WTC11 (cell line): Measurements from ENCODE around the gene ELFN1. TPM values are rescaled to one million over a fixed set of nuclear protein-coding genes. Genes with fewer than 3 reads are reported as not detected.

ENCODE experiments used
- ATAC-seq: fragments of 200-7000 bp; cut with Tn5 transposase; 2 replicates; pipeline ENCODE4 v1.10.0; 2021; ENCODE audit warnings: mild to moderate bottlenecking, moderate library complexity
- CTCF ChIA-PET: fragments of 300-600 bp; sonication (Branson Sonifier 250); formaldehyde crosslinking; loops from one replicate; lab custom pipeline; 2021; ENCODE audit warnings: antibody characterized with exemption; lab: Charles Lee
- POLR2A ChIA-PET: fragments of 350-600 bp; sonication (Branson Sonifier 250); formaldehyde crosslinking; loops from one replicate; lab custom pipeline; 2021; ENCODE audit warnings: antibody characterized with exemption; lab: Charles Lee
- DNase-seq: peaks from one replicate; pipeline ENCODE4 v3.0.0; 2021; ENCODE audit warnings: low spot score
- H3K27ac Mint-ChIP-seq: 2 replicates; pipeline ENCODE4 v1.8.0; 2021; ENCODE audit warnings: mixed read lengths
- H3K27me3 Mint-ChIP-seq: 2 replicates; pipeline ENCODE4 v1.8.0; 2021; ENCODE audit warnings: low read depth, mild to moderate bottlenecking, moderate library complexity, mixed read lengths
- H3K36me3 Mint-ChIP-seq: 2 replicates; pipeline ENCODE4 v1.8.0; 2021; ENCODE audit warnings: mixed read lengths
- H3K4me1 Mint-ChIP-seq: 2 replicates; pipeline ENCODE4 v1.8.0; 2022; ENCODE audit warnings: mixed read lengths
- H3K4me3 Mint-ChIP-seq: 2 replicates; pipeline ENCODE4 v1.8.0; 2021; ENCODE audit warnings: mild to moderate bottlenecking, moderate library complexity, mixed read lengths
- H3K9me3 Mint-ChIP-seq: 2 replicates; pipeline ENCODE4 v1.8.0; 2021; ENCODE audit warnings: mixed read lengths
- ELF4 ChIP-seq: sonication (generic); formaldehyde crosslinking; IDR thresholded peaks from 2 replicates; pipeline ENCODE4 v1.8.1; 2022; ENCODE audit warnings: low read depth, mild to moderate bottlenecking, moderate library complexity, missing genetic modification reagents
- ETV6 ChIP-seq: sonication (generic); formaldehyde crosslinking; IDR thresholded peaks from 2 replicates; pipeline ENCODE4 v1.8.1; 2022; ENCODE audit warnings: mild to moderate bottlenecking, missing genetic modification reagents
- GTF2I ChIP-seq: fragments of 250-450 bp; sonication (Bioruptor Pico); conservative IDR thresholded peaks from 2 replicates; pipeline ENCODE4 v1.4.0; 2021; ENCODE audit warnings: mild to moderate bottlenecking
- JAZF1 ChIP-seq: fragments of 250-450 bp; sonication (Bioruptor Pico); IDR thresholded peaks from 2 replicates; pipeline ENCODE4 v1.9.0; 2021; ENCODE audit warnings: moderate library complexity, mild to moderate bottlenecking, inconsistent platforms
- NFYB ChIP-seq: sonication (generic); formaldehyde crosslinking; conservative IDR thresholded peaks from 2 replicates; pipeline ENCODE4 v1.8.0; 2022; ENCODE audit warnings: low read depth, missing genetic modification reagents
- ZBTB21 ChIP-seq: sonication (generic); formaldehyde crosslinking; IDR thresholded peaks from 2 replicates; pipeline ENCODE4 v1.8.1; 2023; ENCODE audit warnings: mild to moderate bottlenecking, missing genetic modification reagents, borderline replicate concordance
- ZNF232 ChIP-seq: sonication (generic); formaldehyde crosslinking; IDR thresholded peaks from 2 replicates; pipeline ENCODE4 v1.8.0; 2022; ENCODE audit warnings: mild to moderate bottlenecking, missing genetic modification reagents
- ZNF263 ChIP-seq: sonication (generic); formaldehyde crosslinking; IDR thresholded peaks from 2 replicates; pipeline ENCODE4 v1.8.1; 2022; ENCODE audit warnings: low read depth, mild to moderate bottlenecking, moderate library complexity, missing genetic modification reagents
- total RNA-seq: library from RNA; stranded (reverse); gene quantifications from 3 replicates; pipeline ENCODE4 v1.2.3, GENCODE V29; 2021
- TF ChIP-seq, protein P1 (sequence below): fragments of 250-450 bp; sonication (Bioruptor Pico); IDR thresholded peaks from 2 replicates; pipeline ENCODE4 v1.8.0; 2021; ENCODE audit warnings: mild to moderate bottlenecking
- TF ChIP-seq, protein P2 (sequence below): sonication (generic); formaldehyde crosslinking; IDR thresholded peaks from 2 replicates; pipeline ENCODE4 v1.8.0; 2022; ENCODE audit warnings: mild to moderate bottlenecking, missing genetic modification reagents
- TF ChIP-seq, protein P3 (sequence below): fragments of 250-450 bp; sonication (Bioruptor Pico); IDR thresholded peaks from 2 replicates; pipeline ENCODE4 v1.9.0; 2021; ENCODE audit warnings: mild to moderate bottlenecking
- TF ChIP-seq, protein P4 (sequence below): sonication (generic); formaldehyde crosslinking; IDR thresholded peaks from 2 replicates; pipeline ENCODE4 v1.8.1; 2023; ENCODE audit warnings: mild to moderate bottlenecking, missing genetic modification reagents, moderate library complexity
- TF ChIP-seq, protein P5 (sequence below): sonication (generic); formaldehyde crosslinking; IDR thresholded peaks from 2 replicates; pipeline ENCODE4 v1.8.0; 2022; ENCODE audit warnings: mild to moderate bottlenecking, missing genetic modification reagents
- TF ChIP-seq, protein P6 (sequence below): fragments of 250-450 bp; sonication (Bioruptor Pico); IDR thresholded peaks from 2 replicates; pipeline ENCODE4 v1.9.0; 2021; ENCODE audit warnings: mild to moderate bottlenecking, borderline replicate concordance
- TF ChIP-seq, protein P7 (sequence below): sonication (generic); formaldehyde crosslinking; IDR thresholded peaks from 2 replicates; pipeline ENCODE4 v1.8.1; 2022; ENCODE audit warnings: missing genetic modification reagents, borderline replicate concordance

The ELFN1 gene
- total RNA-seq, 1 experiment from 2014 or later: 4.6 TPM

DNA sequence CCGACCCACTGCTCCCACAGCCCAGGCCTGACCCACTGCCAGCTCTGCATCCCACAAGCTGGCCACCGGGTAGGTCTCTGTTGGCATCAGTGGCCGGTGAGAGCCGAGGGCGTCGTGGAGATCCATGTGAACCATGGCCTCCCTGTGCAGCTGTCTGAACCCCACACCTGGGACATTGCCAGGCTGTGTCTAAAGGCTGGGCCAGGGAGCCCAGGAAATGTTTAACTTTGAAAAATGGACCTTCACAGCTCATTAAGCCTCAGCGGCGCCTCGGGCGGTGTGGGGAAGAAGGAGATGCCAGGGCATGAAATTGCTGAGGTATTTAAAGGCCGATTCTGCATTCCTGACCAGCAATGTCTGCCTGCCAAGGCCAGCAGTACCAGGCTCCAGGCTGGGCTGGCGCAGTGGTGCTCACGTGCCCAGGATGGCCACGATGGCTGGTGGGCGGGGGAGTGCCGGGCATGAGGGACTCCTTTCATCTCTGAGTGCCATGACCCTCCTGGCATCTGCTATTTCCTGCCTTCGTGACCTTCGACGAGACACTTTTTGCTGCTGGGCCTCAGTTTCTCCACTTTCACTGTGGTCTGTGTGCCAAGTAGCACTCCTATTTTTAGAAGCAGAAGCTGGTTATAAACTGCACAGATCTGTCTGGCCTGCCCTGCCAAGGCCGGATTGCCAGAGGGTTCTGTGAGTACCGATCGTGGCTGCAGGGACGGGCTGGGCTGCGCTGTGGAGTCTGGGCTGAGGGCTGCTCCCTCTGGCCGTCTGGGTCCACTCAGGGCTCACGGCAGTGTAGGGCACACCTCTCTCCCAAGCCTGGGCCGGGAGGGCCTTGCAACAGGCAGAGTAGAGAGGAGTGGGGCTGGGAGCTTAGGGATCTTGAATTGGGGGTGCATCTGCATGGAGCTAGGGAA lies 21.8 kb downstream of the ELFN1 start:
- no peak for ATAC-seq
- Mint-ChIP-seq H3K36me3 (peaks cover 4% of the 10 kb centered on the region; the same call in 1 of the 2 replicates), H3K27me3 (no peaks in the 10 kb centered on the region; the same call in 1 of the 2 replicates), H3K4me1 (peaks cover 8% of the 10 kb centered on the region), H3K4me3 (no peak overlapping the region), H3K9me3 (peaks cover 11% of the 10 kb centered on the region), H3K27ac (no peak overlapping the region)
- TF ChIP-seq ELF4 (CRISPR knock-in tag) (no peak), GTF2I (CRISPR knock-in tag) (no peak), NFYB (no peak)
- TF ChIP-seq, protein P1, sequence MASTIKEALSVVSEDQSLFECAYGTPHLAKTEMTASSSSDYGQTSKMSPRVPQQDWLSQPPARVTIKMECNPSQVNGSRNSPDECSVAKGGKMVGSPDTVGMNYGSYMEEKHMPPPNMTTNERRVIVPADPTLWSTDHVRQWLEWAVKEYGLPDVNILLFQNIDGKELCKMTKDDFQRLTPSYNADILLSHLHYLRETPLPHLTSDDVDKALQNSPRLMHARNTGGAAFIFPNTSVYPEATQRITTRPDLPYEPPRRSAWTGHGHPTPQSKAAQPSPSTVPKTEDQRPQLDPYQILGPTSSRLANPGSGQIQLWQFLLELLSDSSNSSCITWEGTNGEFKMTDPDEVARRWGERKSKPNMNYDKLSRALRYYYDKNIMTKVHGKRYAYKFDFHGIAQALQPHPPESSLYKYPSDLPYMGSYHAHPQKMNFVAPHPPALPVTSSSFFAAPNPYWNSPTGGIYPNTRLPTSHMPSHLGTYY (CRISPR knock-in tag): no peak
- peak; percentile 9 for DNase-seq
- POLR2A ChIA-PET: no interaction called here
- CTCF ChIA-PET: interaction anchor here (1.1 to 1.9 kb wide), 2 partner anchors 16 to 28 kb away, joined by 3 to 6 read pairs; no protein-coding TSS in a partner anchor

DNA sequence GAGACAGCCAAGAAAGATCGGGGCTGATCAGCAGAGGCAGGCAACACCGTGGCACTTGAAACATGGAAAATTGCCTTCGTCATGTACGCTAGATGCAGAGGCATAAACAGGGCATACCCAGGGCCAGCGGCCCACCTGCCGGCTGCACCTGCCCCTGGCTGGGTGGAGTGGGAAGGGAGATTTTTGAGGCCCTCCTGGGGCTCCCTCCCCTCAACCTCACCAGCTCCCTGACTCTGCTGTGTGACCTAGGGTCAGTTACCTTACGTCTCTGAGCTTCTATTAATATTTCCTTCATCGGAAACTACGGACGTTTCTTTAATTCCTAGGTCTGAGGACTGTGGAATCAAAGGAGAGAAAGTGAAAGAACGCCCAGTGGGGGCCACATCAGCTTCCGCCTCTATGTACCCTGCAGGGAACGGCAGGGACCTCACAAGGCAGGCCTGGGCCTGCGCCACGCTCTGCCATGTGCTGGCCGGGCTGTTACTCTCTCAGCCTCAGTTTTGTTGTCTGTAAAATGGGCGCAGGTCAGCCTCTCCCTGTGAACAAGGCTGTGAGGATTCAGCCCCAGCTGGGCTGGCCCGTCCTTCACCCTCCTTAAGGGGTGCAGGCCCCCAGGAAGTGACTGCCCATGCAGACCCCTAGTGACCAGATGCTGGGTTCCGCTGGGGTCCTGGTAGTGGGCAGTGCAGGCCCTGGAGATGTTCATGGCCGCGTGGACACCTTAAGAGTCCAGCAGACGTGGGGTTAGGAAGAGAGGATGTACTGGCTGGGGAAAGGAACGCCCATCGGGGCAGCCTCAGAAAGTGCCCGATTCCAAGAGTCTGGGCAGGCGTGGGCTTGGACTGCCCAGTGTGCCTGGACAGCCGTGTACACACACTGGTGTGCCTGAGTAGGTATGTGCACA lies 22.7 kb downstream of the ELFN1 start:
- ChIA-PET CTCF (interaction anchor here (1.1 to 1.9 kb wide), 2 partner anchors 15 to 29 kb away, joined by 3 to 6 read pairs; no protein-coding TSS in a partner anchor), POLR2A (no interaction called here)
- Mint-ChIP-seq H3K27me3 (no peaks in the 10 kb centered on the region; the same call in 1 of the 2 replicates), H3K36me3 (peaks cover 4% of the 10 kb centered on the region; the same call in 1 of the 2 replicates), H3K4me3 (no peak overlapping the region), H3K27ac (0 out of 2 replicates have a peak overlapping the region, but pooled peaks have one; percentile 15), H3K9me3 (peaks cover 11% of the 10 kb centered on the region), H3K4me1 (peaks cover 12% of the 10 kb centered on the region)
- no peak for ATAC-seq
- TF ChIP-seq GTF2I (CRISPR knock-in tag): 0 out of 2 replicates have a peak, but pooled peaks have one; percentile 34
- TF ChIP-seq, protein P2, sequence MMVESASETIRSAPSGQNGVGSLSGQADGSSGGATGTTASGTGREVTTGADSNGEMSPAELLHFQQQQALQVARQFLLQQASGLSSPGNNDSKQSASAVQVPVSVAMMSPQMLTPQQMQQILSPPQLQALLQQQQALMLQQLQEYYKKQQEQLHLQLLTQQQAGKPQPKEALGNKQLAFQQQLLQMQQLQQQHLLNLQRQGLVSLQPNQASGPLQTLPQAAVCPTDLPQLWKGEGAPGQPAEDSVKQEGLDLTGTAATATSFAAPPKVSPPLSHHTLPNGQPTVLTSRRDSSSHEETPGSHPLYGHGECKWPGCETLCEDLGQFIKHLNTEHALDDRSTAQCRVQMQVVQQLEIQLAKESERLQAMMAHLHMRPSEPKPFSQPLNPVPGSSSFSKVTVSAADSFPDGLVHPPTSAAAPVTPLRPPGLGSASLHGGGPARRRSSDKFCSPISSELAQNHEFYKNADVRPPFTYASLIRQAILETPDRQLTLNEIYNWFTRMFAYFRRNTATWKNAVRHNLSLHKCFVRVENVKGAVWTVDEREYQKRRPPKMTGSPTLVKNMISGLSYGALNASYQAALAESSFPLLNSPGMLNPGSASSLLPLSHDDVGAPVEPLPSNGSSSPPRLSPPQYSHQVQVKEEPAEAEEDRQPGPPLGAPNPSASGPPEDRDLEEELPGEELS: no peak
- DNase-seq: no peak

DNA sequence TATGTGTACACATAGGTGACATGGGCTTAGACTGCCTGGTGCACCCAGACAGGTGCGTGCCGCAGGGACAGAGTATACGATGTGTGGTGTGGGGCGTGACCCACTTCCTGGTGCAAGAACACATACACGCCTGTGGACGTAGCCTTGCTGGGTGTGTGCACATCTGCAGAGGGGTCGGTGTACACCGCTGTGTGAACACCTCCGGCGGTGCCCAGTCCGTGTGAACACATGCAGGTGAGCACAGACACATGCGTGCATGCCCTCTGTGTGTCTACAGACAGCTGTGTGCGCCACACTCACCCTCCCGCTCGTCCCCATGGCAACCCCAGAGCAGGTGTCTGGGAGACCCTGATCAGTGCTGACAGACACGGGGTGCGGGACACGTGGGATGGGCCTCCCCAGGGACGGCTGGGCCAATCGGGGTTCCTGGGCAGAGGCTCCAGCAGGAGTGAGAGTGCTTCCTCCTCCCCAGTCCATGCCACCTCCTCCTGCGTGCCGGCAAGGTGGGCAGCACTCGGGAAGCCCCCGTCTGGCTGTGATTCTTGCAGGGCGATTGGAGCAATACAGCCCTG lies 23.4 kb downstream of the ELFN1 start:
- ATAC-seq (no peak), DNase-seq (peak; percentile 20)
- Mint-ChIP-seq H3K27me3 (no peaks in the 10 kb centered on the region; the same call in 1 of the 2 replicates), H3K4me1 (peaks cover 18% of the 10 kb centered on the region), H3K27ac (0 out of 2 replicates have a peak overlapping the region, but pooled peaks have one; percentile 15), H3K36me3 (peaks cover 3% of the 10 kb centered on the region; the same call in 1 of the 2 replicates), H3K9me3 (peaks cover 7% of the 10 kb centered on the region), H3K4me3 (no peak overlapping the region)
- POLR2A ChIA-PET: no interaction called here
- CTCF ChIA-PET: interaction anchor here (1.9 kb wide), 1 partner anchor 29 kb away, joined by 6 read pairs; no protein-coding TSS in a partner anchor
- no peak for TF ChIP-seq ZBTB21 (CRISPR knock-in tag)
- TF ChIP-seq, protein P3, sequence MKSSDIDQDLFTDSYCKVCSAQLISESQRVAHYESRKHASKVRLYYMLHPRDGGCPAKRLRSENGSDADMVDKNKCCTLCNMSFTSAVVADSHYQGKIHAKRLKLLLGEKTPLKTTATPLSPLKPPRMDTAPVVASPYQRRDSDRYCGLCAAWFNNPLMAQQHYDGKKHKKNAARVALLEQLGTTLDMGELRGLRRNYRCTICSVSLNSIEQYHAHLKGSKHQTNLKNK (CRISPR knock-in tag): no peak
- TF ChIP-seq, protein P4, sequence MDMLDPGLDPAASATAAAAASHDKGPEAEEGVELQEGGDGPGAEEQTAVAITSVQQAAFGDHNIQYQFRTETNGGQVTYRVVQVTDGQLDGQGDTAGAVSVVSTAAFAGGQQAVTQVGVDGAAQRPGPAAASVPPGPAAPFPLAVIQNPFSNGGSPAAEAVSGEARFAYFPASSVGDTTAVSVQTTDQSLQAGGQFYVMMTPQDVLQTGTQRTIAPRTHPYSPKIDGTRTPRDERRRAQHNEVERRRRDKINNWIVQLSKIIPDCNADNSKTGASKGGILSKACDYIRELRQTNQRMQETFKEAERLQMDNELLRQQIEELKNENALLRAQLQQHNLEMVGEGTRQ: no peak
- TF ChIP-seq, protein P5, sequence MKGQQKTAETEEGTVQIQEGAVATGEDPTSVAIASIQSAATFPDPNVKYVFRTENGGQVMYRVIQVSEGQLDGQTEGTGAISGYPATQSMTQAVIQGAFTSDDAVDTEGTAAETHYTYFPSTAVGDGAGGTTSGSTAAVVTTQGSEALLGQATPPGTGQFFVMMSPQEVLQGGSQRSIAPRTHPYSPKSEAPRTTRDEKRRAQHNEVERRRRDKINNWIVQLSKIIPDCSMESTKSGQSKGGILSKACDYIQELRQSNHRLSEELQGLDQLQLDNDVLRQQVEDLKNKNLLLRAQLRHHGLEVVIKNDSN (CRISPR knock-in tag): no peak
- TF ChIP-seq, protein P6, sequence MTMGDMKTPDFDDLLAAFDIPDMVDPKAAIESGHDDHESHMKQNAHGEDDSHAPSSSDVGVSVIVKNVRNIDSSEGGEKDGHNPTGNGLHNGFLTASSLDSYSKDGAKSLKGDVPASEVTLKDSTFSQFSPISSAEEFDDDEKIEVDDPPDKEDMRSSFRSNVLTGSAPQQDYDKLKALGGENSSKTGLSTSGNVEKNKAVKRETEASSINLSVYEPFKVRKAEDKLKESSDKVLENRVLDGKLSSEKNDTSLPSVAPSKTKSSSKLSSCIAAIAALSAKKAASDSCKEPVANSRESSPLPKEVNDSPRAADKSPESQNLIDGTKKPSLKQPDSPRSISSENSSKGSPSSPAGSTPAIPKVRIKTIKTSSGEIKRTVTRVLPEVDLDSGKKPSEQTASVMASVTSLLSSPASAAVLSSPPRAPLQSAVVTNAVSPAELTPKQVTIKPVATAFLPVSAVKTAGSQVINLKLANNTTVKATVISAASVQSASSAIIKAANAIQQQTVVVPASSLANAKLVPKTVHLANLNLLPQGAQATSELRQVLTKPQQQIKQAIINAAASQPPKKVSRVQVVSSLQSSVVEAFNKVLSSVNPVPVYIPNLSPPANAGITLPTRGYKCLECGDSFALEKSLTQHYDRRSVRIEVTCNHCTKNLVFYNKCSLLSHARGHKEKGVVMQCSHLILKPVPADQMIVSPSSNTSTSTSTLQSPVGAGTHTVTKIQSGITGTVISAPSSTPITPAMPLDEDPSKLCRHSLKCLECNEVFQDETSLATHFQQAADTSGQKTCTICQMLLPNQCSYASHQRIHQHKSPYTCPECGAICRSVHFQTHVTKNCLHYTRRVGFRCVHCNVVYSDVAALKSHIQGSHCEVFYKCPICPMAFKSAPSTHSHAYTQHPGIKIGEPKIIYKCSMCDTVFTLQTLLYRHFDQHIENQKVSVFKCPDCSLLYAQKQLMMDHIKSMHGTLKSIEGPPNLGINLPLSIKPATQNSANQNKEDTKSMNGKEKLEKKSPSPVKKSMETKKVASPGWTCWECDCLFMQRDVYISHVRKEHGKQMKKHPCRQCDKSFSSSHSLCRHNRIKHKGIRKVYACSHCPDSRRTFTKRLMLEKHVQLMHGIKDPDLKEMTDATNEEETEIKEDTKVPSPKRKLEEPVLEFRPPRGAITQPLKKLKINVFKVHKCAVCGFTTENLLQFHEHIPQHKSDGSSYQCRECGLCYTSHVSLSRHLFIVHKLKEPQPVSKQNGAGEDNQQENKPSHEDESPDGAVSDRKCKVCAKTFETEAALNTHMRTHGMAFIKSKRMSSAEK: no peak
- no peak for TF ChIP-seq ZNF232 (CRISPR knock-in tag)
- TF ChIP-seq, protein P7, sequence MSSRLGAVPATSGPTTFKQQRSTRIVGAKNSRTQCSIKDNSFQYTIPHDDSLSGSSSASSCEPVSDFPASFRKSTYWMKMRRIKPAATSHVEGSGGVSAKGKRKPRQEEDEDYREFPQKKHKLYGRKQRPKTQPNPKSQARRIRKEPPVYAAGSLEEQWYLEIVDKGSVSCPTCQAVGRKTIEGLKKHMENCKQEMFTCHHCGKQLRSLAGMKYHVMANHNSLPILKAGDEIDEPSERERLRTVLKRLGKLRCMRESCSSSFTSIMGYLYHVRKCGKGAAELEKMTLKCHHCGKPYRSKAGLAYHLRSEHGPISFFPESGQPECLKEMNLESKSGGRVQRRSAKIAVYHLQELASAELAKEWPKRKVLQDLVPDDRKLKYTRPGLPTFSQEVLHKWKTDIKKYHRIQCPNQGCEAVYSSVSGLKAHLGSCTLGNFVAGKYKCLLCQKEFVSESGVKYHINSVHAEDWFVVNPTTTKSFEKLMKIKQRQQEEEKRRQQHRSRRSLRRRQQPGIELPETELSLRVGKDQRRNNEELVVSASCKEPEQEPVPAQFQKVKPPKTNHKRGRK (CRISPR knock-in tag): no peak
- TF ChIP-seq ETV6 (CRISPR knock-in tag): no peak
- no peak for TF ChIP-seq ZNF263 (CRISPR knock-in tag)
- TF ChIP-seq JAZF1 (CRISPR knock-in tag): no peak
